ENCODE measurements around the gene TTC39C. TPM values are rescaled to one million over a fixed set of nuclear protein-coding genes. Genes with fewer than 3 reads are reported as not detected.

Gene TTC39C
- total RNA-seq, 2 experiments from 2014 or later: 82.6 to 91.8 TPM

- POLR2A ChIA-PET: interaction anchor here (0.6 to 2.1 kb wide), 6 partner anchors 15 to 60 kb away, joined by 3 to 8 read pairs (median 4); partner anchors contain the start of gene TTC39C
- TF ChIP-seq CTCF (IDR thresholded peaks at IDR 0.05): no peak
Observed at GRCh38 chr18:24055009-24055804, 40.7 kb downstream of the TTC39C start.

GRCh38 chr18:24055878-24056277 lies 41.3 kb downstream of the TTC39C start:
- intact Hi-C loops (cut with DNase I, micrococcal nuclease): loop anchor here in 1 of 2 experiments (2.0 kb wide), 1 partner anchor 37 kb away; no protein-coding TSS in a partner anchor
- no peaks in the 10 kb centered on the region for H3K9me3 ChIP-seq (ENCODE audit: control insufficient read depth in 1 of 2, insufficient read depth in 1 of 2, low read length in 2 of 2)
- ATAC-seq (ENCODE audit: poor library complexity) (no peak), DNase-seq (no peak)
- H3K27ac ChIP-seq (ENCODE audit: low read depth in 1 of 2, low read length in 2 of 2): no peak overlapping the region
- Mint-ChIP-seq H3K27ac (peak overlapping the region; percentile 63), H3K4me1 (ENCODE audit: low read depth) (peaks cover 93% of the 10 kb centered on the region), H3K27me3 (no peaks in the 10 kb centered on the region), H3K9me3 (no peaks in the 10 kb centered on the region), H3K36me3 (ENCODE audit: low read depth) (peaks cover 14% of the 10 kb centered on the region), H3K4me3 (peak overlapping the region; percentile 6)
- H3K4me3 ChIP-seq (ENCODE audit: low read length): no peak overlapping the region
- peaks cover 31% of the 10 kb centered on the region for H3K4me1 ChIP-seq (ENCODE audit: insufficient read depth, low read length)
- peaks cover 15% of the 10 kb centered on the region for H3K36me3 ChIP-seq (ENCODE audit: insufficient read depth, low read length)
- TF ChIP-seq CTCF (IDR thresholded peaks at IDR 0.05): no peak
- H3K27me3 ChIP-seq (ENCODE audit: control insufficient read depth in 1 of 2, insufficient read depth in 2 of 2, low read length in 2 of 2): no peaks in the 10 kb centered on the region
- ChIA-PET POLR2A (interaction anchor here (0.9 to 2.1 kb wide), 5 partner anchors 15 to 45 kb away, joined by 3 to 8 read pairs (median 3); partner anchors contain the start of gene TTC39C), CTCF (interaction anchor here (1.4 to 1.5 kb wide), 2 partner anchors 20 kb away, joined by 3 to 4 read pairs; no protein-coding TSS in a partner anchor)

More at GRCh38 chr18:24055009-24055804, 40.7 kb downstream of the TTC39C start:
- DNase-seq (peak in 1 of 14 experiments; percentile 20), ATAC-seq (ENCODE audit: poor library complexity) (peak; percentile 18)
- Histone ChIP-seq H3K4me3 (ENCODE audit: low read length) (no peak overlapping the region), H3K4me1 (ENCODE audit: insufficient read depth, low read length) (peaks cover 37% of the 10 kb centered on the region), H3K27ac (ENCODE audit: low read depth in 1 of 2, low read length in 2 of 2) (no peak overlapping the region), H3K36me3 (ENCODE audit: insufficient read depth, low read length) (peaks cover 15% of the 10 kb centered on the region), H3K27me3 (ENCODE audit: control insufficient read depth in 1 of 2, insufficient read depth in 2 of 2, low read length in 2 of 2) (no peaks in the 10 kb centered on the region), H3K9me3 (ENCODE audit: control insufficient read depth in 1 of 2, insufficient read depth in 1 of 2, low read length in 2 of 2) (no peaks in the 10 kb centered on the region)
- Mint-ChIP-seq H3K27me3 (no peaks in the 10 kb centered on the region), H3K36me3 (ENCODE audit: low read depth) (peaks cover 16% of the 10 kb centered on the region), H3K27ac (peak overlapping the region; percentile 63), H3K4me1 (ENCODE audit: low read depth) (peaks cover 93% of the 10 kb centered on the region), H3K4me3 (peak overlapping the region; percentile 69), H3K9me3 (no peaks in the 10 kb centered on the region)
- CTCF ChIA-PET: interaction anchor here (1.4 kb wide), 1 partner anchor 21 kb away, joined by 4 read pairs; no protein-coding TSS in a partner anchor
- intact Hi-C loops (cut with DNase I, micrococcal nuclease): loop anchor here in 1 of 2 experiments (2.0 kb wide), 1 partner anchor 36 kb away; no protein-coding TSS in a partner anchor

- peaks cover 28% of the 10 kb centered on the region for H3K4me1 ChIP-seq (ENCODE audit: insufficient read depth, low read length)
- Mint-ChIP-seq H3K9me3 (no peaks in the 10 kb centered on the region), H3K4me3 (no peak overlapping the region), H3K4me1 (ENCODE audit: low read depth) (peaks cover 88% of the 10 kb centered on the region), H3K36me3 (ENCODE audit: low read depth) (peaks cover 14% of the 10 kb centered on the region), H3K27me3 (no peaks in the 10 kb centered on the region), H3K27ac (peak overlapping the region; percentile 63)
- no peak for TF ChIP-seq CTCF (IDR thresholded peaks at IDR 0.05)
- intact Hi-C loops (cut with DNase I, micrococcal nuclease): no loop called here
- H3K9me3 ChIP-seq (ENCODE audit: control insufficient read depth in 1 of 2, insufficient read depth in 1 of 2, low read length in 2 of 2): no peaks in the 10 kb centered on the region
- no peaks in the 10 kb centered on the region for H3K27me3 ChIP-seq (ENCODE audit: control insufficient read depth in 1 of 2, insufficient read depth in 2 of 2, low read length in 2 of 2)
- POLR2A ChIA-PET: interaction anchor here (1.4 kb wide), 1 partner anchor 15 kb away, joined by 3 read pairs; no protein-coding TSS in a partner anchor
- CTCF ChIA-PET: interaction anchor here (1.5 kb wide), 1 partner anchor 20 kb away, joined by 3 read pairs; no protein-coding TSS in a partner anchor
- DNase-seq (no peak), ATAC-seq (ENCODE audit: poor library complexity) (no peak)
- H3K27ac ChIP-seq (ENCODE audit: low read depth in 1 of 2, low read length in 2 of 2): no peak overlapping the region
- no peak overlapping the region for H3K4me3 ChIP-seq (ENCODE audit: low read length)
- H3K36me3 ChIP-seq (ENCODE audit: insufficient read depth, low read length): peaks cover 9% of the 10 kb centered on the region
Observed at GRCh38 chr18:24056506-24056905, 42.0 kb downstream of the TTC39C start.
